HL-60 (cell line): ENCODE results near the gene SLC35A4.

ENCODE experiments used
- DNase-seq, 2 experiments: peaks; one replicate each; pipeline ENCODE4 v3.0.0-alpha.2; 2010 to 2020; ENCODE audit warnings: low read depth in 1 of 2, low spot score in 1 of 2
- H3K27ac ChIP-seq: fragments of 250-450 bp; sonication (Bioruptor Pico); replicated peaks from 2 replicates; pipeline ENCODE4 v1.5.1; 2020; ENCODE audit warnings: mild to moderate bottlenecking, moderate library complexity
- H3K27me3 ChIP-seq: fragments of 250-450 bp; sonication (Bioruptor Pico); 2 replicates; pipeline ENCODE4 v1.5.1; 2021; ENCODE audit warnings: mild to moderate bottlenecking, moderate library complexity; ENCODE audit not compliant: insufficient read depth, poor library complexity, severe bottlenecking
- H3K4me3 ChIP-seq: replicated peaks from 2 replicates; pipeline ENCODE4 v1.5.1; 2011; ENCODE audit warnings: mild to moderate bottlenecking, control low read depth, low read length; ENCODE audit not compliant: insufficient read depth
- CTCF ChIP-seq: IDR thresholded peaks from one replicate; pipeline ENCODE4 v1.5.1; 2011; ENCODE audit warnings: low read length, control low read depth, inconsistent platforms; ENCODE audit not compliant: insufficient read depth
- GABPA ChIP-seq: IDR thresholded peaks from 2 replicates; pipeline ENCODE4 v1.6.1; 2012; ENCODE audit warnings: low read depth
- POLR2AphosphoS5 ChIP-seq: IDR thresholded peaks from 2 replicates; pipeline ENCODE4 v1.6.1; 2012; ENCODE audit warnings: low read depth
- REST ChIP-seq: IDR thresholded peaks from 2 replicates; pipeline ENCODE4 v1.6.1; 2012; ENCODE audit warnings: low read depth; ENCODE audit not compliant: insufficient replicate concordance
- SPI1 ChIP-seq: IDR thresholded peaks from 2 replicates; pipeline ENCODE4 v1.6.1; 2012; ENCODE audit warnings: low read depth, mild to moderate bottlenecking, borderline replicate concordance

The SLC35A4 gene

DNA sequence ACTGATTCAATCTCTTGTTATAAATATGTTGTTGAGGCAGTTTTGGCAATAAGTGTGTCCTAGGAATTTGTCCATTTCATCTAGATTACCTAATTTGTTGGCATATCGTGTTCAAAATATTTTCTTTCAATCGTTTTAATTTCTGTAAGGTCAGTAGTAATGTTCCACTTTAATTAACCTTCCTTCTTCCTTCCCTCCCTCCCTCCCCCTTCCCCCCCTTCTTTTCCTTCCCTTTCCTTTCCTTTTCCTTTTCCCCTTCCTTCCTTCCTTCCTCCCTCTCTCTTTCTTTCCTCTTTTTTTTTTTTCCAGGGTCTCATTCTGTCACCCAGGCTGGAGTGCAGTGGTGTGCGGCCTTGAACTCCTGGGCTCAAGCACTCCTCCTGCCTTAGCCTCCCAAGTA, 41.3 kb downstream of the SLC35A4 start:
- Histone ChIP-seq H3K27me3 (no peaks in the 10 kb centered on the region), H3K4me3 (no peak overlapping the region), H3K27ac (no peak overlapping the region)
- DNase-seq = no peak
- no peak for TF ChIP-seq SPI1
- no peak for TF ChIP-seq REST
- no peak for TF ChIP-seq CTCF
- no peak for TF ChIP-seq GABPA
- TF ChIP-seq POLR2AphosphoS5 = no peak

DNA sequence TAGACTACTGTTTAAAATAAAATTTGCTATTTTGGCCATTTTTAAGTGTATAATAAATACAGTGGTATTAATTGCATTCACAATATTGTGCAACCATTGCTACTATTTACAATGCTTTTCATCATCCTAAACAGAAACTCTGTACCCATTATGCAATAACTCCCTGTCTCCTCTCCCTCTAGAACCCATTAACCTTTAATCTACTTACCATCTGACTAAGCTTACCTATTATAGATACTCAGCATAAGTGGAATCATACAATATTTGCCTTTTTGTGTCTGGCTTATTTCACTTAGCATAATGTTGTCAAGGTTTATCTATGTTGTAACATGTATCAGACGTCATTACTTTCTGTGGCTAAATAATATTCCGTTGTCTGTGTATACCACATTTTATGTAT, 42.4 kb downstream of the SLC35A4 start:
- TF ChIP-seq REST = no peak
- TF ChIP-seq SPI1 = no peak
- no peak for TF ChIP-seq CTCF
- TF ChIP-seq POLR2AphosphoS5 = no peak
- TF ChIP-seq GABPA = no peak
- Histone ChIP-seq H3K27ac (peak overlapping the region; percentile 1; the same call in 1 of the 2 replicates), H3K4me3 (no peak overlapping the region), H3K27me3 (no peaks in the 10 kb centered on the region)
- DNase-seq = peak in 1 of 2 experiments; percentile 77

GRCh38 chr5:140608722-140609121, 44.1 kb downstream of the SLC35A4 start:
- DNase-seq = no peak
- Histone ChIP-seq H3K27ac (peak overlapping the region; percentile 78), H3K4me3 (no peak overlapping the region), H3K27me3 (no peaks in the 10 kb centered on the region)
- TF ChIP-seq GABPA (no peak), SPI1 (peak; percentile 51; the same call in 1 of the 2 replicates), POLR2AphosphoS5 (no peak)

- peak; percentile 62 to 79 for DNase-seq
These were observed 44.5 kb downstream of the SLC35A4 start for GRCh38 chr5:140609126-140609525.

More at GRCh38 chr5:140609126-140609525, 44.5 kb downstream of the SLC35A4 start:
- Histone ChIP-seq H3K27ac (peak overlapping the region; percentile 78), H3K27me3 (no peaks in the 10 kb centered on the region), H3K4me3 (no peak overlapping the region)
- no peak for TF ChIP-seq CTCF
- TF ChIP-seq GABPA = no peak
- TF ChIP-seq POLR2AphosphoS5 = peak; percentile 80
- no peak for TF ChIP-seq SPI1
- TF ChIP-seq REST = peak; percentile 8
